PC-3 (cell line): ENCODE results near the gene LRRC49. TPM values are rescaled to one million over a fixed set of nuclear protein-coding genes. Genes with fewer than 3 reads are reported as not detected.

ENCODE experiments used
- ATAC-seq: fragments of 200-7000 bp; cut with Tn5 transposase; 2 replicates; pipeline ENCODE4 v1.9.1; 2020; ENCODE audit warnings: mild to moderate bottlenecking, moderate library complexity
- BruUV-seq: library from RNA; stranded (reverse); fragments of 400-500 nt; replicated peaks from 2 replicates; lab custom pipeline; 2021; lab: Mats Ljungman, UMichigan
- CTCF ChIA-PET: fragments of 300-600 bp; sonication (Branson Sonifier 250); formaldehyde crosslinking; loops from one replicate; lab custom pipeline; 2022; ENCODE audit warnings: antibody characterized with exemption; lab: Charles Lee
- POLR2A ChIA-PET: fragments of 300-600 bp; sonication (Branson Sonifier 250); formaldehyde crosslinking; loops from one replicate; lab custom pipeline; 2022; ENCODE audit warnings: antibody characterized with exemption; ENCODE audit not compliant: unreplicated experiment; lab: Charles Lee
- DNase-seq: peaks from one replicate; pipeline ENCODE4 v3.0.0-alpha.2; 2015
- H2AFZ ChIP-seq: fragments of 300-600 bp; sonication (generic); 2 replicates; pipeline ENCODE4 v1.6.0; 2016; ENCODE audit warnings: antibody characterized with exemption, low read length
- H3F3A ChIP-seq: fragments of 300-600 bp; sonication (generic); one replicate; pipeline ENCODE4 v1.6.0; 2017; ENCODE audit warnings: antibody characterized with exemption, low read length, control low read depth, mild to moderate bottlenecking; ENCODE audit not compliant: unreplicated experiment
- H3K27ac ChIP-seq: fragments of 300-600 bp; sonication (generic); 2 replicates; pipeline ENCODE4 v1.5.1; 2016; ENCODE audit warnings: mild to moderate bottlenecking, low read length
- H3K27me3 ChIP-seq: fragments of 300-600 bp; sonication (generic); 2 replicates; pipeline ENCODE4 v1.6.1; 2016; ENCODE audit warnings: low read length, mixed read lengths
- H3K36me3 ChIP-seq: fragments of 300-600 bp; sonication (generic); 2 replicates; pipeline ENCODE4 v1.6.1; 2016; ENCODE audit warnings: low read depth, mixed run types, low read length, mixed read lengths
- H3K4me1 ChIP-seq: fragments of 300-600 bp; sonication (generic); 2 replicates; pipeline ENCODE4 v1.5.1; 2016; ENCODE audit warnings: low read length; ENCODE audit not compliant: insufficient read depth
- H3K4me2 ChIP-seq: fragments of 300-600 bp; sonication (generic); 2 replicates; pipeline ENCODE4 v1.6.0; 2016; ENCODE audit warnings: low read length
- H3K4me3 ChIP-seq: fragments of 300-600 bp; sonication (generic); 2 replicates; pipeline ENCODE4 v1.5.1; 2016; ENCODE audit warnings: mild to moderate bottlenecking, low read length, mixed read lengths
- H3K79me2 ChIP-seq: fragments of 300-600 bp; sonication (generic); 2 replicates; pipeline ENCODE4 v1.6.1; 2017; ENCODE audit warnings: low read length, mixed read lengths
- H3K9ac ChIP-seq: fragments of 300-600 bp; sonication (generic); 2 replicates; pipeline ENCODE4 v1.6.0; 2016; ENCODE audit warnings: mild to moderate bottlenecking, low read length
- H3K9me2 ChIP-seq: fragments of 300-600 bp; sonication (generic); replicated peaks from 2 replicates; pipeline ENCODE4 v1.6.1; 2016; ENCODE audit warnings: mixed run types, low read length, mixed read lengths
- H3K9me3 ChIP-seq: fragments of 300-600 bp; sonication (generic); 2 replicates; pipeline ENCODE4 v1.6.1; 2016; ENCODE audit warnings: low read length, mixed read lengths
- H4K20me1 ChIP-seq: fragments of 300-600 bp; sonication (generic); 2 replicates; pipeline ENCODE4 v1.6.1; 2016; ENCODE audit warnings: low read length, mixed read lengths
- CTCF ChIP-seq: fragments of 300-600 bp; sonication (generic); conservative IDR thresholded peaks from 2 replicates; pipeline ENCODE4 v1.5.1; 2017; ENCODE audit warnings: antibody characterized with exemption, low read depth, mild to moderate bottlenecking, low read length
- EZH2 ChIP-seq: fragments of 300-600 bp; sonication (generic); IDR thresholded peaks from one replicate; pipeline ENCODE4 v1.6.1; 2017; ENCODE audit warnings: antibody characterized with exemption, mild to moderate bottlenecking, low read length; ENCODE audit not compliant: unreplicated experiment
- EZH2phosphoT487 ChIP-seq: fragments of 300-600 bp; sonication (generic); IDR thresholded peaks from 2 replicates; pipeline ENCODE4 v1.6.1; 2018; ENCODE audit warnings: mild to moderate bottlenecking, antibody characterized with exemption, low read length, borderline replicate concordance
- intact Hi-C: fragments of 100-400 bp; cut with micrococcal nuclease; formaldehyde crosslinking; loops from 2 replicates; pipeline ENCODE4 v1.9.0; 2023
- total RNA-seq: library from RNA; depleted of rRNA; stranded (reverse); fragments of >200 nt; gene quantifications from 2 replicates; pipeline ENCODE4 v1.2.3, GENCODE V29; 2014

The LRRC49 gene
- total RNA-seq, 1 experiment from 2014 or later = 7.7 TPM

GRCh38 chr15:70954733-70955132, 62.1 kb downstream of the LRRC49 start:
- BruUV-seq = no TSS peak
- Histone ChIP-seq H2AFZ (no peak overlapping the region), H3K36me3 (no peaks in the 10 kb centered on the region), H3K79me2 (no peaks in the 10 kb centered on the region), H3K4me3 (no peak overlapping the region), H3K9me2 (no peaks in the 10 kb centered on the region), H3K4me1 (no peaks in the 10 kb centered on the region), H4K20me1 (no peaks in the 10 kb centered on the region), H3K4me2 (no peak overlapping the region), H3F3A (no peaks in the 10 kb centered on the region), H3K27ac (no peak overlapping the region), H3K9ac (no peak overlapping the region), H3K9me3 (no peaks in the 10 kb centered on the region), H3K27me3 (no peaks in the 10 kb centered on the region)
- intact Hi-C loops = no loop called here
- ATAC-seq = no peak
- TF ChIP-seq CTCF = no peak
- TF ChIP-seq EZH2phosphoT487 = no peak
- TF ChIP-seq EZH2 = no peak
- CTCF ChIA-PET = no interaction called here
- DNase-seq = no peak
- POLR2A ChIA-PET = no interaction called here

- Histone ChIP-seq H3K9ac (no peak overlapping the region), H3F3A (no peaks in the 10 kb centered on the region), H3K4me2 (no peak overlapping the region), H3K4me3 (no peak overlapping the region), H2AFZ (no peak overlapping the region), H3K4me1 (no peaks in the 10 kb centered on the region), H3K27ac (no peak overlapping the region), H3K9me3 (no peaks in the 10 kb centered on the region), H3K9me2 (no peaks in the 10 kb centered on the region), H4K20me1 (no peaks in the 10 kb centered on the region), H3K36me3 (no peaks in the 10 kb centered on the region), H3K27me3 (no peaks in the 10 kb centered on the region), H3K79me2 (no peaks in the 10 kb centered on the region)
- POLR2A ChIA-PET = no interaction called here
- BruUV-seq = no TSS peak
- TF ChIP-seq CTCF (no peak), EZH2phosphoT487 (no peak), EZH2 (no peak)
- CTCF ChIA-PET = no interaction called here
- ATAC-seq (no peak), DNase-seq (no peak)
- intact Hi-C loops = no loop called here
Observed at GRCh38 chr15:70955151-70955550, 62.5 kb downstream of the LRRC49 start.

- H3F3A ChIP-seq = no peaks in the 10 kb centered on the region
Observed at GRCh38 chr15:70956201-70956995, 63.8 kb downstream of the LRRC49 start.

More at GRCh38 chr15:70956201-70956995, 63.8 kb downstream of the LRRC49 start:
- Histone ChIP-seq H3K79me2 (no peaks in the 10 kb centered on the region), H3K36me3 (no peaks in the 10 kb centered on the region), H4K20me1 (no peaks in the 10 kb centered on the region), H3K4me2 (no peak overlapping the region), H3K9ac (no peak overlapping the region), H3K4me3 (no peak overlapping the region), H3K27me3 (no peaks in the 10 kb centered on the region), H2AFZ (no peak overlapping the region), H3K4me1 (no peaks in the 10 kb centered on the region), H3K27ac (no peak overlapping the region), H3K9me3 (no peaks in the 10 kb centered on the region), H3K9me2 (no peaks in the 10 kb centered on the region)
- POLR2A ChIA-PET = no interaction called here
- intact Hi-C loops = no loop called here
- TF ChIP-seq EZH2phosphoT487 (no peak), EZH2 (no peak), CTCF (no peak)
- CTCF ChIA-PET = interaction anchor here (0.6 kb wide), 1 partner anchor 555 kb away, joined by 10 read pairs; no protein-coding TSS in a partner anchor
- BruUV-seq = no TSS peak
- DNase-seq (no peak), ATAC-seq (no peak)
